GM21515 (cell line): ENCODE results near the gene RIOX2.
"Not testable (repeated sequence)": the region's sequence is repeated elsewhere in the genome, so short reads cannot be mapped to it uniquely, and the experiment has no call there.

Experiments
- ATAC-seq: cut with Tn5 transposase; IDR thresholded peaks from one replicate; pipeline ENCODE4 v1.9.1; 2021; ENCODE audit not compliant: unreplicated experiment

Gene RIOX2

DNA sequence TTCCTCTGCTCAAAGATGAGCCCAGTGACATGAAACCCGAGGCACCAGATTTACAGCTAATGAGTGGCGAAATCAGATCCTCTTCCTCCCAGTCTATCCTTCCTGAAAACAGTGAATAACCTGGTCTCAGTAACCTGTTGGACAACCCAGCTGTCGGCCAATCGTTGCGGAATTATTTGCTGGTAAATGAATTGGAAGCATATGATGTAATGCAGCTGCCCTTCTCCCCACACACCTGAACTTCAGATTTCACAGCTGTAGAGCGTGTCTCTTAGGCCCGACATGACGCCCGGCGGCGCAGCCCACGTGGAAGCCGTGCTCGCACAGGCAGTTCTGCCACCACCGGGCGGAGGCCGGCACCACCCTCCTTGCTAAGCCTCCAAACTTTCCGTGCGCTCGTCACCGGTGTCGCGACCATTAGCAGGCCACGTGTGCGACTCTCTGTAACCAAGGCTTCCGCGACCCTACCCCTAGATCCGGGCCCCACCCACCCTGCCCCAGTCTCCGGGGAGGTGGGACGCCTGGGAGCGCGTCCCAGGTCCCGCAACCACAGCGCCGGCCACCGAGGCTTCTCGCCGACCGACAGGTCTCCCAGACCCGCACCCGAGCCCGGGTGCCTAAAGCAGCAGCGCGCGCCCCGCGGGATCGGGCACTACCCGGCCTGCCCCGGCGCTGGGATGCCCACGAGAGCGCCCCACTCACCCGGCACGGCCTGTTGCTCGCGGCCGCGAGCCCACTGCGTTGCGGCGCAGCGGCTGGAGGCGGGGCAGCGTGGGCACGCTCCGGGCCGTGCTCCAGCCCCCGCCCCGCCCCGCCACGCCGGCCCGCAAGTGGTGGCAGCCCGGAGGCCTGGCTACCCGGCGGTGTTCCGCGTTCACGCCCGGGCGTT lies at the start of gene RIOX2:
RIOX2 (minus strand) TSS at position 753 of the 889 bp plus-strand sequence. CDS start 4,838 bp downstream, outside the sequence.
- ATAC-seq = peak; percentile 88

DNA sequence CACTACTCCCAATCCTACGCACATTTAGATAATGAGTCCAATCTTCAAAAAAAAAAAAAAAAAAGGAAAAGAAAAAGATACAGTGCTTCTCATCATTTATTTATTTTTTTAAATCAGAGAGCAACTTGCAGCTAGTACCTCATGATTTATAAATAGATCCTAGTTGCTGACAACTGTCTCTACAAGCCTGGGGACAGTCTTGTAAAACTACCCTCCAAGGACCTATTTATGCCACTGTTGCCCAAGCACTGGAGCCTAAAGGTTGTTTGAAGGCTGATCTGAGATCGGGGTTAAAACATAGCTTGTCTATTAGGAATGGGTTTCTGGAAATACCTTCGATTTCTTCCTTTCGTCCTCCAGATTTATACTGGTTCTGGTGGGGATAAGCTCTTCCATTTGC lies 48.2 kb upstream of the RIOX2 start:
- ATAC-seq = no peak

- no peak for ATAC-seq
These were observed 46.1 kb upstream of the RIOX2 start for GRCh38 chr3:98018301-98018700.

- ATAC-seq = no peak
These were observed 42.0 kb upstream of the RIOX2 start for GRCh38 chr3:98014268-98014585.

GRCh38 chr3:98013411-98014267 lies 41.4 kb upstream of the RIOX2 start:
- ATAC-seq = no peak

- no peak for ATAC-seq
These were observed 40.7 kb upstream of the RIOX2 start for GRCh38 chr3:98012979-98013378.

GRCh38 chr3:98010883-98011449 lies 38.7 kb upstream of the RIOX2 start:
- ATAC-seq = not testable (repeated sequence)

- no peak for ATAC-seq
These were observed 38.1 kb upstream of the RIOX2 start for GRCh38 chr3:98010194-98010882.

DNA sequence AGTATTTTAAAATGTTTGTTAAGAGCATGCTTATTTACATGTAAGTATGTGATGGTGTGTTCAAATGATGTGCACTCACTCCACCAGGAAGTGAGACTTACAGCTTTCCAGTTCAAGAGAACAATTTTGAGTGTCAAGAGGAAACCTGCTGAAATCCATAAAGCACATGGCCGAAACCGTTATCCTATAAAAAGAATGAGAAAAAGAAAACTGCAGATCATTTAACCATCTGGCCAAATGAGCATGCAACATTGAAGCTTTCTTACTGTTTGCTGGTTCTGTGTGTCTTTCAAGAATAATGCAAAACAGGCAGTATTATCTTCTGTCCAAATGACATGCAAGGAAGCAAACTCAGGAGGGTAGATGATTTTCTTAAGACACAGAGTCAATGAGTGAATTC lies 36.6 kb upstream of the RIOX2 start:
- peak; percentile 72 for ATAC-seq

GRCh38 chr3:98005438-98005837 lies 33.2 kb upstream of the RIOX2 start:
- no peak for ATAC-seq

GRCh38 chr3:98004721-98005120 lies 32.5 kb upstream of the RIOX2 start:
- ATAC-seq = no peak

- ATAC-seq = peak; percentile 68
These were observed 31.2 kb upstream of the RIOX2 start for GRCh38 chr3:98003306-98003969.

DNA sequence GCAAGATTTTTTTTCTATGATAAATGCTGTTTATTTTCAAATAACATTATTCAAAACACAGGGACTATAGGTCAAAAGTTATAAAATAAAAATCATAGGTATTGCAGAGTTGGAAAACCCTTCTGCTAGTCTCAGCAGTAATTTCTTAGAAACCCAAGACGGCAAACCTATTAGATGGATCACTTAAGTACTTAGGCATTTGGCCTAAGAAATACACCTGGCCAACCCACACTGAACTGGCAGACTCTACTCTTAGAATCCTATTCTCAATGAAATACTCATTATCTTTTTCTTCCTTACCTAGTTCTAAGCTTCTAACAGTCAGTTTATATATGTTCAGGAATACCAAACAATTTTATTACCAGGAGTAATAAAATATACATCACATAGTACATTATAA lies 30.5 kb upstream of the RIOX2 start:
- no peak for ATAC-seq

- no peak for ATAC-seq
These were observed 27.8 kb upstream of the RIOX2 start for GRCh38 chr3:97999994-98000393.

GRCh38 chr3:97999103-97999502 lies 26.9 kb upstream of the RIOX2 start:
- no peak for ATAC-seq

DNA sequence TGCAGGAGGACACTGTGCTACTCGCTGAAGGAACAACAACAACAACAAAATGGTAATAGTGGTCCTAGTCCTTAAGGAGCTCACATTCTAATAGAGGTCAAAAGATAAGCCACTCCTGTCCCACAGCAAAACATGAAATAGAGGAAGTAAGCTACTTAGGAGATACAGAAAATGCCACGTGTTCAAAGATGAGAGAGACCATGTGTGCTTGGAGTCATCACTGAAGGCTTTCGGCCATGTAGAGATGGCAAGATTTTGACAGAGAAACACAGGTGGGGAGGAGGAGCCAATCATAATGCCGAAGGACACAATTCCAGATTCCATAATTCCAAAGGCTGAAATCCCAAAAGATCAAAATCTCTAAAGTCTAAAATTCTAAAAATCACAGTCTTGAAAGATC lies 24.8 kb upstream of the RIOX2 start:
- ATAC-seq = no peak

DNA sequence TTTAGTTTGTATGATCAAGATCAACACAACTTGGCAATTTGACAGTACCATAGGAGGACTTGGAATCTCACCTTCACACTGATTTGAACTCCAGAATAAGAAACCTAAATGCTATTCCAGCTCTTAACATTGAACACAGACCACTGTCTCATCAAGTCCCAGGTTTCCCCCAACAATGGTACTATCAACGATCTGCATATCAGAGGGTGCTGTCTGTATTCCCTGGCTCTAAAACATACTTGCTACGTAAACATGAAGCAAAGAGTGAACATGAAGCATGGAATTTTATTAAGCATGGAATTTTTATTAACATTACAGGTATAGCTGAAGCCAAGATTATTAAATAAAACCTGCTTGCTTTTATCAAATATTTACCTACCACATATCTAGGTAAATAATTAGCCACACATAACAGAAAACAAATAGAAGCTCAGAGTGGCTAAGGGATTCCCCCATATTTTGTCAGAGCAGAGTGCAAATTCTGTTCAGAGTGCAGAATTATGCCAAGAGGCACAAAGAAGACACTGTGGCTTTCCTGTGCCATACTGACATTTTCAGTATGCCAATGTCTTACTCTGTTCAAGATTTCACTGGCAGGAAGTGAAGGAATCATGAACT lies 22.2 kb upstream of the RIOX2 start:
- no peak for ATAC-seq

DNA sequence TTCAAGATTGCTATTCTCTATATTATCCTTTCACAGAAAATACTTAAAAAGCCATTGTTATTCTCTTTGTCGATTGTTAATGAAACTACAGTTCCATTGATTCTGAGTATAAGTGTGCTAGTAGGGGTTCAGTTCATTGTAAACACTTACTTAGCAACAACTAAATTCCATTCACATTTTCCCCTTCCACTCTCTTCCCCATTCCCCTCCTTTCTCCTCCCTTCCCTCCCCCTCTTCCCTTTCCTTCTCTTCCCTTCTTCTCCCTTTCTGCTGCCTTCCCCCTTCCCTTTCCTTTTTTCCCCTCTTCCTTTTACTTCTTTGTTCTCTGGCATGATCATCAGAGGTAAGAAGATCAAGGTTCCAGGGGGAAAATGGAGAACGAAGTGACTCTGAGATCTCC lies 21.3 kb upstream of the RIOX2 start:
- no peak for ATAC-seq

DNA sequence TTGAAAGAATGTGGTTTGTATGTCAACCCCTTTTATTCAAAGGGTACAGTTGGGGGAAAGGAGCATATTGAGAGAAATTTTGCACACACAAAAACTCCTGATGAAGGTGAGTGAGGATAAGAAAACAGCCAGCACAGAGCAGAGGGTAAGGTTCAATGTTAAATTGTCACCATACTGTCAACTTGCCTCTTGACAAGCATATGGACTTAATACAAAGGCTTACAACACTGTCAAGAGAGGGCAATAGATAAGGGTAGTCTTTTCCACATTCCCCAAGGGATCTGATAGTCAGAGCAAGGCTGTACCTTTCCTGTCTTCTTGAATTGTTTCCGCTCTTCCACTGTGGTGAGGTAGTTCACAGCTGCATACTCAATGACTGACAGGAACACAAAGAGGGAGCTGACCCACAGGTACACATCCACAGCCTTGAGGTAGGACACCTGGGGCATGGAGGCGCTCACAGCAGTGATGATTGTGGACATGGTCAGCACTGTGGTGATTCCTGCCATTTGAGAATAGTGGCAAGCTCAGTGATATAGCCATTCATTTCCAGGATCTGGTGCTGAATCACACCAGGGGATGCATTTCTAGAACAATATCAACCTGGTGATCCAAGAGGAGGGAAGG lies 20.4 kb upstream of the RIOX2 start:
- no peak for ATAC-seq

GRCh38 chr3:97991293-97991682 lies 19.1 kb upstream of the RIOX2 start:
- no peak for ATAC-seq
